GM12878 (cell line): ENCODE data around the gene RUNDC3A. TPM values are rescaled to one million over a fixed set of nuclear protein-coding genes. Genes with fewer than 3 reads are reported as not detected.

Experiments
- ATAC-seq: fragments of 200-7000 bp; cut with Tn5 transposase; 3 replicates; pipeline ENCODE4 v1.9.1; 2020; ENCODE audit warnings: mild to moderate bottlenecking, moderate library complexity
- BruUV-seq: library from RNA; stranded (reverse); fragments of 400-500 nt; replicated peaks from 2 replicates; lab custom pipeline; 2021; lab: Mats Ljungman, UMichigan
- CTCF ChIA-PET: fragments of 300-600 bp; sonication (Branson Sonifier 250); formaldehyde crosslinking; extraction: SDS; loops from one replicate; lab custom pipeline; 2021; ENCODE audit warnings: inconsistent platforms; lab: Yijun Ruan, JAX
- POLR2A ChIA-PET: fragments of 350-600 bp; formaldehyde crosslinking; extraction: SDS; loops from one replicate; lab custom pipeline; 2021; ENCODE audit warnings: inconsistent platforms; lab: Charles Lee
- RAD21 ChIA-PET: fragments of 300-600 bp; sonication (Branson Sonifier 250); formaldehyde crosslinking; loops from one replicate; lab custom pipeline; 2023; ENCODE audit warnings: antibody characterized with exemption; ENCODE audit not compliant: unreplicated experiment; lab: Charles Lee
- SMC1A ChIA-PET: fragments of 300-600 bp; sonication (Branson Sonifier 250); formaldehyde crosslinking; loops from one replicate; lab custom pipeline; 2023; ENCODE audit not compliant: unreplicated experiment, uncharacterized antibody; lab: Charles Lee
- DNase-seq: peaks from one replicate; pipeline ENCODE4 v3.0.0-alpha.2; 2011; ENCODE audit warnings: low read depth, low spot score
- FAIRE-seq: peaks from 3 replicates; lab custom pipeline; 2011; peaks lifted over from hg19 to GRCh38; lab: Jason Lieb, UNC
- H2AFZ ChIP-seq: 2 replicates; pipeline ENCODE4 v1.6.0; 2011; ENCODE audit warnings: low read depth, low read length, control low read depth; ENCODE audit not compliant: control insufficient read depth
- H3K27ac ChIP-seq: 2 replicates; pipeline ENCODE4 v1.5.1; 2011; ENCODE audit warnings: control low read depth; ENCODE audit not compliant: control insufficient read depth, insufficient read depth
- H3K27me3 ChIP-seq, 2 experiments: replicated peaks in 1 of 2; 2 replicates each; pipeline versions ENCODE4 v1.6.0 to v1.6.1; 2011; ENCODE audit warnings: low read length in 1 of 2; ENCODE audit not compliant: control insufficient read depth in 2 of 2, insufficient read depth in 2 of 2
- H3K36me3 ChIP-seq, 2 experiments: 2 replicates each; pipeline ENCODE4 v1.5.1; 2011; ENCODE audit warnings: low read length in 1 of 2; ENCODE audit not compliant: control insufficient read depth in 2 of 2, insufficient read depth in 2 of 2
- H3K4me1 ChIP-seq: 2 replicates; pipeline ENCODE4 v1.6.1; 2011; ENCODE audit warnings: mild to moderate bottlenecking, low read length, moderate library complexity, mixed read lengths; ENCODE audit not compliant: control insufficient read depth, insufficient read depth
- H3K4me2 ChIP-seq: 2 replicates; pipeline ENCODE4 v1.6.0; 2011; ENCODE audit warnings: control low read depth; ENCODE audit not compliant: control insufficient read depth, insufficient read depth
- H3K4me3 ChIP-seq: fragments of 200-600 bp; sonication (generic); 2 replicates; pipeline ENCODE4 v1.5.1; 2016
- H3K79me2 ChIP-seq: 2 replicates; pipeline ENCODE4 v1.6.0; 2011; ENCODE audit warnings: low read length; ENCODE audit not compliant: control insufficient read depth, insufficient read depth
- H3K9ac ChIP-seq: 2 replicates; pipeline ENCODE4 v1.8.0; 2011; ENCODE audit warnings: low read length, control low read depth, mixed read lengths; ENCODE audit not compliant: control insufficient read depth, insufficient read depth
- H3K9me3 ChIP-seq: replicated peaks from 3 replicates; pipeline ENCODE4 v1.5.1; 2011; ENCODE audit warnings: mild to moderate bottlenecking, low read length; ENCODE audit not compliant: control insufficient read depth, insufficient read depth
- H4K20me1 ChIP-seq: 2 replicates; pipeline ENCODE4 v1.6.0; 2011; ENCODE audit not compliant: control insufficient read depth, insufficient read depth
- ATF7 ChIP-seq: fragments of 450-650 bp; IDR thresholded peaks from 2 replicates; pipeline ENCODE4 v1.6.1; 2016; ENCODE audit warnings: low read depth, mild to moderate bottlenecking
- BACH1 ChIP-seq: fragments of 450-650 bp; IDR thresholded peaks from 2 replicates; pipeline ENCODE4 v1.6.1; 2017; ENCODE audit warnings: mild to moderate bottlenecking, borderline replicate concordance
- CBX3 ChIP-seq: fragments of 200-600 bp; sonication (generic); IDR thresholded peaks from 2 replicates; pipeline ENCODE4 v1.6.1; 2016; ENCODE audit warnings: low read depth, borderline replicate concordance
- CBX5 ChIP-seq: sonication (generic); IDR thresholded peaks from 2 replicates; pipeline ENCODE4 v1.6.1; 2016; ENCODE audit warnings: low read depth, moderate library complexity, mild to moderate bottlenecking, inconsistent platforms
- CHD1 ChIP-seq: IDR thresholded peaks from 2 replicates; pipeline ENCODE4 v1.6.1; 2012; ENCODE audit warnings: low read depth, low read length, improper control_type of control experiment
- CHD4 ChIP-seq: fragments of 200-600 bp; sonication (generic); IDR thresholded peaks from 2 replicates; pipeline ENCODE4 v1.6.1; 2016; ENCODE audit warnings: mild to moderate bottlenecking
- E4F1 ChIP-seq: fragments of 450-650 bp; IDR thresholded peaks from 2 replicates; pipeline ENCODE4 v1.6.1; 2018; ENCODE audit warnings: borderline replicate concordance, mild to moderate bottlenecking; ENCODE audit not compliant: partially characterized antibody
- EP300 ChIP-seq, 2 experiments: fragments of 150-350 bp in 1 of 2; IDR thresholded peaks; 2 replicates each; pipeline ENCODE4 v1.6.1; 2011 to 2012; ENCODE audit warnings: low read depth in 2 of 2, low read length in 2 of 2, borderline replicate concordance in 1 of 2, improper control_type of control experiment in 1 of 2, inconsistent platforms in 1 of 2; ENCODE audit not compliant: control insufficient read depth in 1 of 2
- GABPA ChIP-seq: IDR thresholded peaks from 2 replicates; pipeline ENCODE4 v1.6.1; 2014; ENCODE audit warnings: antibody characterized with exemption, low read depth, mild to moderate bottlenecking, inconsistent platforms
- KDM1A ChIP-seq: fragments of 200-600 bp; sonication (generic); IDR thresholded peaks from 2 replicates; pipeline ENCODE4 v1.6.1; 2016; ENCODE audit warnings: borderline replicate concordance
- MTA2 ChIP-seq: fragments of 450-650 bp; IDR thresholded peaks from 2 replicates; pipeline ENCODE4 v1.6.1; 2016; ENCODE audit warnings: low read depth, mild to moderate bottlenecking, moderate library complexity
- NFIC ChIP-seq: IDR thresholded peaks from 2 replicates; pipeline ENCODE4 v1.6.1; 2012; ENCODE audit warnings: low read depth, mild to moderate bottlenecking, inconsistent platforms, low read length, moderate library complexity
- NR2F1 ChIP-seq: fragments of 450-650 bp; conservative IDR thresholded peaks from 2 replicates; pipeline ENCODE4 v1.6.1; 2017; ENCODE audit warnings: mild to moderate bottlenecking
- RELA ChIP-seq: fragments of 450-650 bp; IDR thresholded peaks from 2 replicates; pipeline ENCODE4 v1.8.0; 2014; ENCODE audit warnings: borderline replicate concordance; ENCODE audit not compliant: partially characterized antibody
- SREBF2 ChIP-seq: IDR thresholded peaks from 2 replicates; pipeline ENCODE4 v1.6.1; 2012; ENCODE audit warnings: mild to moderate bottlenecking, low read length
- TBL1XR1 ChIP-seq: IDR thresholded peaks from 2 replicates; pipeline ENCODE4 v1.6.1; 2012; ENCODE audit warnings: low read depth, low read length, improper control_type of control experiment
- USF1 ChIP-seq: IDR thresholded peaks from 2 replicates; pipeline ENCODE4 v1.6.1; 2011; ENCODE audit warnings: borderline replicate concordance, low read depth, mild to moderate bottlenecking, moderate library complexity, mixed read lengths, low read length; ENCODE audit not compliant: insufficient read depth; ENCODE audit errors: extremely low read length
- USF2 ChIP-seq: IDR thresholded peaks from 2 replicates; pipeline ENCODE4 v1.6.1; 2011; ENCODE audit warnings: low read depth, low read length, improper control_type of control experiment, borderline replicate concordance
- ZNF274 ChIP-seq: IDR thresholded peaks from one replicate; pipeline ENCODE4 v1.8.0; 2011; ENCODE audit not compliant: insufficient read length, insufficient read depth
- ZNF622 ChIP-seq: fragments of 450-650 bp; IDR thresholded peaks from 2 replicates; pipeline ENCODE4 v1.6.1; 2017; ENCODE audit warnings: mild to moderate bottlenecking, inconsistent platforms
- WGBS: methylation state at CpG from one replicate; pipeline ENCODE4 v1.1.6; 2016; ENCODE audit warnings: low lambda C conversion rate; ENCODE audit not compliant: insufficient replicate concordance, insufficient coverage; ENCODE audit errors: missing lambda C conversion rate; 5-methylcytosine and 5-hydroxymethylcytosine counted together
- in situ Hi-C: fragments of 300-500 bp; cut with MboI; formaldehyde crosslinking; loops from 9 replicates; pipeline ENCODE4 v1.14.3; 2018; ENCODE audit warnings: mixed read lengths
- intact Hi-C: fragments of 100-400 bp; cut with micrococcal nuclease; formaldehyde crosslinking; loops from one replicate; pipeline ENCODE4 v1.14.2; 2022; ENCODE audit not compliant: unreplicated experiment
- polyA plus RNA-seq, 11 experiments: library from polyadenylated mRNA; depleted of rRNA in 4 of 11; unstranded in 6 of 11; stranded (reverse) in 5 of 11; fragments of >200 nt; fragmentation: Nextera tagmentation in 4 of 11; fragmentation: Illumina TruSeq in 1 of 11; extraction: Ambion mirVana in 4 of 11; extraction: Trizol in 1 of 11; gene quantifications; 1 replicate in 1 of 11; 2 replicates in 10 of 11; pipeline versions ENCODE4 v1.2.1 to v1.2.3, GENCODE V29; 2011 to 2016; ENCODE audit warnings: inconsistent platforms in 2 of 11, missing spikeins in 2 of 11, low read depth in 1 of 11
- total RNA-seq, 4 experiments: library from RNA; depleted of rRNA in 3 of 4; stranded (reverse); fragments of >200 nt in 3 of 4; fragmentation: Illumina TruSeq in 1 of 4; extraction: Trizol in 1 of 4; gene quantifications; 2 replicates each; pipeline versions ENCODE4 v1.2.1 to v1.2.3, GENCODE V29; 2013 to 2021

The RUNDC3A gene
- total and polyA plus RNA-seq, 10 of the 15 experiments (the other 5 are each of a cell fraction or from before 2014, with no cell fraction given), result 0.07 to 0.17 TPM; not detected in 8

GRCh38 chr17:44308865-44309264, 464 bp downstream of the RUNDC3A start (continued):
- TF ChIP-seq E4F1, result no peak
- no peak for TF ChIP-seq CHD4
- TF ChIP-seq CBX5, result no peak
- TF ChIP-seq CHD1, result no peak
- TF ChIP-seq GABPA, result no peak

GRCh38 chr17:44309472-44309871, 1.1 kb downstream of the RUNDC3A start:
- WGBS, result 72% methylated on average over 5 of the region's 5 CpGs
- CTCF ChIA-PET, result no interaction called here

More at GRCh38 chr17:44309472-44309871, 1.1 kb downstream of the RUNDC3A start:
- ChIA-PET SMC1A (no interaction called here), RAD21 (no interaction called here), POLR2A (no interaction called here)
- no peak for TF ChIP-seq NFIC
- no peak for TF ChIP-seq TBL1XR1
- no peak for TF ChIP-seq BACH1
- no peak for TF ChIP-seq ATF7
- TF ChIP-seq MTA2, result no peak
- TF ChIP-seq CBX3, result no peak
- no peak for TF ChIP-seq RELA
- no peak for TF ChIP-seq ZNF274
- TF ChIP-seq EP300 (IDR thresholded peaks at IDR 0.05; ENCODE audit: borderline replicate concordance in 1 of 2, control insufficient read depth in 1 of 2, low read depth in 2 of 2, low read length in 2 of 2), result no peak
- no peak for TF ChIP-seq USF2
- no peak for TF ChIP-seq ZNF622
- TF ChIP-seq USF1, result no peak
- TF ChIP-seq SREBF2, result no peak
- TF ChIP-seq NR2F1, result no peak
- no peak for TF ChIP-seq KDM1A
- H3K9me3 ChIP-seq, result no peaks in the 10 kb centered on the region
- H3K79me2 ChIP-seq, result no peaks in the 10 kb centered on the region
- BruUV-seq, result no TSS peak
- FAIRE-seq, result no peak
- intact Hi-C loops (no loop called here), in situ Hi-C loops (no loop called here)
- ATAC-seq, result no peak
- peaks cover 6 to 13% of the 10 kb centered on the region in 2 experiments for H3K27me3 ChIP-seq
- no peak overlapping the region for H2AFZ ChIP-seq
- H3K27ac ChIP-seq, result no peak overlapping the region
- no peak overlapping the region for H3K9ac ChIP-seq
- H3K4me1 ChIP-seq, result no peaks in the 10 kb centered on the region; the same call in 1 of the 2 replicates
- no peaks in the 10 kb centered on the region for H4K20me1 ChIP-seq
- no peak overlapping the region for H3K4me3 ChIP-seq
- no peak overlapping the region for H3K4me2 ChIP-seq
- H3K36me3 ChIP-seq, result no peaks in the 10 kb centered on the region
- DNase-seq, result no peak
